ENCODE results near the gene CORO1C. TPM values are rescaled to one million over a fixed set of nuclear protein-coding genes. Genes with fewer than 3 reads are reported as not detected.

CORO1C gene
- total RNA-seq, 4 donors from 2014 or later, result 24.7 to 47.6 (median 30.9) TPM

- DNase-seq (no peak), ATAC-seq (no peak)
- TF ChIP-seq POLR2A (IDR thresholded peaks at IDR 0.05) (no peak), CTCF (IDR thresholded peaks at IDR 0.05 in 4 of 5, conservative IDR thresholded peaks at IDR 0.05 in 1 of 5) (no peak)
- H3K9me3 ChIP-seq, result no peaks in the 10 kb centered on the region
- no peaks in the 10 kb centered on the region for H3K36me3 ChIP-seq
- H3K4me1 ChIP-seq, result peaks cover 59 to 67% of the 10 kb centered on the region in 2 donors
- H3K4me3 ChIP-seq, result no peak overlapping the region
- H3K27ac ChIP-seq, result peak overlapping the region; percentile 79 to 84 (median 84)
- H3K27me3 ChIP-seq, result no peaks in the 10 kb centered on the region
- intact Hi-C loops (cut with DNase I; ENCODE audit: low total_unique reads) (no loop called here), in situ Hi-C loops (cut with MboI; ENCODE audit: low sequenced_read_pairs in 4 of 4) (loop anchor here in 3 of 4 donors (5.0 to 25.0 kb wide), 5 partner anchors 57 to 419 kb away; partner anchors contain the start of genes ALKBH2 (in 1 of the 3), SSH1 (in 1 of the 3) and UNG (in 1 of the 3))
These were observed 63.3 kb downstream of the CORO1C start for GRCh38 chr12:108668063-108668462.

GRCh38 chr12:108667349-108667748 lies 64.0 kb downstream of the CORO1C start:
- no peaks in the 10 kb centered on the region for H3K27me3 ChIP-seq
- in situ Hi-C loops (cut with MboI; ENCODE audit: low sequenced_read_pairs in 4 of 4) (loop anchor here in 3 of 4 donors (5.0 to 25.0 kb wide), 5 partner anchors 57 to 420 kb away; partner anchors contain the start of genes ALKBH2 (in 1 of the 3), SSH1 (in 1 of the 3) and UNG (in 1 of the 3)), intact Hi-C loops (cut with DNase I; ENCODE audit: low total_unique reads) (loop anchor here (2.0 kb wide), 1 partner anchor 17 kb away; no protein-coding TSS in a partner anchor)
- H3K36me3 ChIP-seq, result no peaks in the 10 kb centered on the region
- H3K27ac ChIP-seq, result peak overlapping the region; percentile 79 to 84 (median 84)
- ATAC-seq, result no peak
- TF ChIP-seq CTCF (IDR thresholded peaks at IDR 0.05 in 4 of 5, conservative IDR thresholded peaks at IDR 0.05 in 1 of 5) (no peak), POLR2A (IDR thresholded peaks at IDR 0.05) (no peak)
- H3K9me3 ChIP-seq, result no peaks in the 10 kb centered on the region
- no peak for DNase-seq
- no peak overlapping the region for H3K4me3 ChIP-seq
- peaks cover 59 to 67% of the 10 kb centered on the region in 2 donors for H3K4me1 ChIP-seq

GRCh38 chr12:108666401-108666881 lies 64.9 kb downstream of the CORO1C start:
- peak; percentile 73 to 77 for DNase-seq
- intact Hi-C loops (cut with DNase I; ENCODE audit: low total_unique reads), result loop anchor here (1.0 to 2.0 kb wide), 2 partner anchors 18 to 137 kb away; no protein-coding TSS in a partner anchor
- Histone ChIP-seq H3K9me3 (no peaks in the 10 kb centered on the region), H3K4me1 (peaks cover 59 to 64% of the 10 kb centered on the region in 2 donors), H3K4me3 (no peak overlapping the region), H3K27me3 (no peaks in the 10 kb centered on the region), H3K27ac (peak overlapping the region; percentile 79 to 84 (median 84)), H3K36me3 (peaks cover 0 to 6% of the 10 kb centered on the region in 2 donors)
- TF ChIP-seq POLR2A (IDR thresholded peaks at IDR 0.05) (no peak), CTCF (IDR thresholded peaks at IDR 0.05 in 4 of 5, conservative IDR thresholded peaks at IDR 0.05 in 1 of 5) (no peak)
- peak; percentile 53 to 74 for ATAC-seq
- in situ Hi-C loops (cut with MboI; ENCODE audit: low sequenced_read_pairs in 4 of 4), result loop anchor here in 3 of 4 donors (5.0 to 25.0 kb wide), 5 partner anchors 58 to 421 kb away; partner anchors contain the start of genes ALKBH2 (in 1 of the 3), SSH1 (in 1 of the 3) and UNG (in 1 of the 3)

GRCh38 chr12:108665608-108666202 lies 65.6 kb downstream of the CORO1C start:
- in situ Hi-C loops (cut with MboI; ENCODE audit: low sequenced_read_pairs in 4 of 4), result loop anchor here in 3 of 4 donors (5.0 to 25.0 kb wide), 5 partner anchors 59 to 422 kb away; partner anchors contain the start of genes ALKBH2 (in 1 of the 3), SSH1 (in 1 of the 3) and UNG (in 1 of the 3)
- ATAC-seq (peak; percentile 26 to 27), DNase-seq (no peak)
- peaks cover 56 to 62% of the 10 kb centered on the region in 2 donors for H3K4me1 ChIP-seq
- TF ChIP-seq POLR2A (IDR thresholded peaks at IDR 0.05) (no peak), CTCF (IDR thresholded peaks at IDR 0.05 in 4 of 5, conservative IDR thresholded peaks at IDR 0.05 in 1 of 5) (no peak)
- intact Hi-C loops (cut with DNase I; ENCODE audit: low total_unique reads), result loop anchor here (1.0 to 2.0 kb wide), 3 partner anchors 19 to 138 kb away; partner anchors contain the start of gene CORO1C
- H3K27ac ChIP-seq, result peak overlapping the region; percentile 79 to 84 (median 84)
- peaks cover 0 to 6% of the 10 kb centered on the region in 2 donors for H3K36me3 ChIP-seq
- H3K9me3 ChIP-seq, result no peaks in the 10 kb centered on the region
- no peak overlapping the region for H3K4me3 ChIP-seq
- no peaks in the 10 kb centered on the region for H3K27me3 ChIP-seq
